Esophagus muscularis mucosa (tissue), 4 donors: Measurements from ENCODE around the gene GADD45G.

Experiments used
- CTCF ChIP-seq, 3 experiments: fragments of 200-600 bp in 2 of 3; fragments of 450-650 bp in 1 of 3; sonication (generic) in 2 of 3; IDR thresholded peaks; one replicate each; pipeline ENCODE4 v1.5.1; 2017 to 2019; ENCODE audit warnings: antibody characterized with exemption in 3 of 3, mild to moderate bottlenecking in 2 of 3, moderate library complexity in 1 of 3
- EP300 ChIP-seq: sonication (generic); formaldehyde crosslinking; IDR thresholded peaks from one replicate; pipeline ENCODE4 v1.6.1; 2017; ENCODE audit warnings: antibody characterized with exemption
- POLR2A ChIP-seq: fragments of 450-650 bp; IDR thresholded peaks from one replicate; pipeline ENCODE4 v1.6.1; 2017; ENCODE audit warnings: antibody characterized with exemption, moderate library complexity, mild to moderate bottlenecking, low read depth
- POLR2AphosphoS5 ChIP-seq, 2 donors: sonication (generic); formaldehyde crosslinking; IDR thresholded peaks; one replicate each; pipeline ENCODE4 v1.6.1; 2017; ENCODE audit warnings: antibody characterized with exemption in 2 of 2

- TF ChIP-seq CTCF (IDR thresholded peaks at IDR 0.05) (no peak), POLR2AphosphoS5 (IDR thresholded peaks at IDR 0.05) (no peak), POLR2A (no peak), EP300 (no peak)
Measured at GRCh38 chr9:89638893-89639292, 34.1 kb downstream of the GADD45G start.
